D721Med (cell line): ENCODE data around the gene MVK.
"Not testable (repeated sequence)": the region's sequence is repeated elsewhere in the genome, so short reads cannot be mapped to it uniquely, and the experiment has no call there.

Experiments
- DNase-seq: peaks from one replicate; pipeline ENCODE4 v3.0.0; 2011; ENCODE audit warnings: low spot score; ENCODE audit not compliant: insufficient read length
- FAIRE-seq: peaks from 2 replicates; lab custom pipeline; 2011; peaks lifted over from hg19 to GRCh38; lab: Jason Lieb, UNC
- TF ChIP-seq, protein P1 (sequence below): IDR thresholded peaks from 2 replicates; pipeline ENCODE4 v1.5.1; 2012; ENCODE audit warnings: mild to moderate bottlenecking, control low read depth; ENCODE audit not compliant: insufficient read depth; ENCODE audit errors: missing control alignments

MVK gene

DNA sequence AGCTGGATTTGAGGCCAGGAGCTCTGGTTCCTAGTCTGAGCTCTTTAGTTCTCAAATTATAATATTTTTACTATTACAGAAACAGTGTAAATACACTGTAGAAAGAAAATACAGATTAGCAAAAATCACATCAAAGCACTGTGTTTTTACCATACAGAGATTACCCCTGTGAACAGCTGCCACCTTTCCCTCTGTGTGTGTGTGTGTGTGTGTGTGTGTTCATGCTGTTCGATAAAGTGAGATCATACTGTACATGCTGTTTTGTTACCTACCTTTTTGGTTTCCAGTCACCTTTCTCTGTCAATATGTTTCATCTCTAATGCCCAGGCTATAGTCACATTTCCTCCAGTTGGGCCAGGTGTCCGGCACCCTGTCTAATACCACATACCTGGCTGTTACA, 26.9 kb downstream of the MVK start:
- TF ChIP-seq, protein P1, sequence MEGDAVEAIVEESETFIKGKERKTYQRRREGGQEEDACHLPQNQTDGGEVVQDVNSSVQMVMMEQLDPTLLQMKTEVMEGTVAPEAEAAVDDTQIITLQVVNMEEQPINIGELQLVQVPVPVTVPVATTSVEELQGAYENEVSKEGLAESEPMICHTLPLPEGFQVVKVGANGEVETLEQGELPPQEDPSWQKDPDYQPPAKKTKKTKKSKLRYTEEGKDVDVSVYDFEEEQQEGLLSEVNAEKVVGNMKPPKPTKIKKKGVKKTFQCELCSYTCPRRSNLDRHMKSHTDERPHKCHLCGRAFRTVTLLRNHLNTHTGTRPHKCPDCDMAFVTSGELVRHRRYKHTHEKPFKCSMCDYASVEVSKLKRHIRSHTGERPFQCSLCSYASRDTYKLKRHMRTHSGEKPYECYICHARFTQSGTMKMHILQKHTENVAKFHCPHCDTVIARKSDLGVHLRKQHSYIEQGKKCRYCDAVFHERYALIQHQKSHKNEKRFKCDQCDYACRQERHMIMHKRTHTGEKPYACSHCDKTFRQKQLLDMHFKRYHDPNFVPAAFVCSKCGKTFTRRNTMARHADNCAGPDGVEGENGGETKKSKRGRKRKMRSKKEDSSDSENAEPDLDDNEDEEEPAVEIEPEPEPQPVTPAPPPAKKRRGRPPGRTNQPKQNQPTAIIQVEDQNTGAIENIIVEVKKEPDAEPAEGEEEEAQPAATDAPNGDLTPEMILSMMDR, result no peak
- FAIRE-seq, result no peak
- no peak for DNase-seq

DNA sequence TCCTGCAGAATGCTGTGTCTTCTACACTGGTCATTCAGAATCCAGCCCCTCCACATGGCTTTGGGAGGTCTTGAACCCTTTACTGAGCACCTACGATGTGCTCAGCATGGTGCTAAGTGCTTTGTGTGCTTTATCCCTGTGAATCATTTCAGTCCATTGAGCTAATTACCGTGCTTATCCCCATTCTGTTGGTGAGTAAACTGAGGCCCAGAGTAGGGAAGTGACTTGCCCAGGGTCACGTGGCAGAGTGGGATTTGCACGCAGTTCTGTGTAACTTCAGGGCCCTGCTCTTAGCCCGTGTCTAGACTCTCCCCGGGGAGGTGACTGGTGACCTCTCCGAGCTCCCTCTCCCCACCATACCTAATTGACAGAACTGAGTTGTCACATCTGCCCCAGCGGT, 27.4 kb downstream of the MVK start:
- FAIRE-seq, result no peak

DNA sequence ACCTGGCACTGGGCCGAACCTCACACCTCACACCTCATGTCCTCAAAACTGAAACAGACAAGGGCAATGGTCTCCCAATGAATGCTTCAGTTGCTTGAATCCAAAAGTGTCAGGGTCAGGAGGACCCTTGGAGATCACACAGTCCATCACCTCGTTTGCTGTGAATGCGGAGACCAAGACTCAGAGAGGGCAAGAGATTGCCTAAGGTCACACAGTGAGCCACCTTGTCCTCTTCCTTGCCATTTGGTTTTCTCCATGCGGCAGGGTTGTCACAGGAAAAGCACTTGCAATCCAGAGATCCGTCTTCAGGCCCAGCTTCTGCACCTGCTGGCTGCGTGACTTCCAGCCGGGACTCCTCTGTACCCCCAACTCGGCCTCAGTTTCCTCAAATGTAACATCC, 28.0 kb downstream of the MVK start:
- TF ChIP-seq, protein P1, result no peak
- DNase-seq (no peak), FAIRE-seq (no peak)

More for the DNA sequence above, 27.4 kb downstream of the MVK start:
- TF ChIP-seq, protein P1, result no peak
- DNase-seq, result no peak

DNA sequence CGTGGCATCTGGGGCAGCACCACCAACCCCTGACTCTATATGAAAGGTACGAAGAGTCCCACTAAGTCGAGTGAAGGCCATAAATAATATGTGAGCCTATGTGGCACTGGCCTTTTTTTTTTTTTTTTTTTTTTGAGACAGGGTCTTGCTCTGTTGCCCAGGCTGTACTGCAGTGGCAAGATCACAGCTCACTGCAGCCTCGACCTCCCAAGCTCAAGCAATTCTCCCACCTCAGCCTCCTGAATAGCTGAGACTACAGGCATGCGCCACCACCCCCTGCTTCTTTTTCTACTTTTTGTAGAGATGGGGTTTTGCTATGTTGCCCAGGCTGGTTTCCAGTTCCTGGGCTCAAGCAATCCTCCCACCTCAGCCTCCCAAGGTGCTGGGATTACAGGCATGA, 28.5 kb downstream of the MVK start:
- DNase-seq, FAIRE-seq: not testable (repeated sequence)

DNA sequence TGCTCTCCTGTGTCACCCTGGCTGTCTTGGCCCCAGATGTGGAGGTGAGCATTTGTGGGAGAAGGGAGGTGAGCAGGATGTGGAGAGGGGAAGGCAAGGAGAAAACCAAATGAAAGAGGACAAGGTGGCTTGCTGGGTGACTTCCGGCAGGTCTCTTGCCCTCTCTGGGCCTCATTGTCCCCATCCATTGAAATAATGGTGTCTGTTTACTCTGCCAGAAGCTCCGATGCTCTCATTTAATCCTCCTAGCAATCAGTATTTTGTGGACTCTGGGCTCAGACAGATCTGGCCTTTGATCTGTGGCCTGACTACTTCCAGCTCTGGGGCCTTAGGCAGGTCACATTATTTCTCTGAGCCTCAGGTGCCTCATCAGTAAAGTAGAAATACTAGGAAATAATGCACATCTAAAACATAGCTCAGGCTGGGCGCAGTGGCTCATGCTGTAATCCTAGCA, 30.6 kb downstream of the MVK start:
- FAIRE-seq (no peak), DNase-seq (no peak)
- TF ChIP-seq, protein P1, result no peak

DNA sequence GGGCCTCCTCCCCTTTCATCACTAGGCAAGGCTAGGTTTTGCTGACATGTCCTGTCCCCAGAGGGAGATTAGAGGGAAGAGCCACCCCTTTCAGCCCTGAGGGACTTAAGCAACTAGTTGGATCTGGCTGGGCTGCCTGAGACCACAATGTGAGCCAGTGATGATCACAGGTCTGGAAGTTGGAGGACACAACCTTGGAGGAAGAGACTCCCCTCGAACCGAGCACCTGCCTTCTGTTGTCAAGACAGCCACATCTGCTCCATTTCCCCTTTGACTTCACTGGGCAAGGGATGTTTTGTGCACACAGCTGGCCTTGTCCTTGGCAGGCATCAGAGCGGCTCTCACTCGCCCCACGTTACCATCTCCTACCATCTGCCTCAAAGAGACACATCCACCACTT, 31.4 kb downstream of the MVK start:
- TF ChIP-seq, protein P1, result no peak
- FAIRE-seq (no peak), DNase-seq (no peak)

DNA sequence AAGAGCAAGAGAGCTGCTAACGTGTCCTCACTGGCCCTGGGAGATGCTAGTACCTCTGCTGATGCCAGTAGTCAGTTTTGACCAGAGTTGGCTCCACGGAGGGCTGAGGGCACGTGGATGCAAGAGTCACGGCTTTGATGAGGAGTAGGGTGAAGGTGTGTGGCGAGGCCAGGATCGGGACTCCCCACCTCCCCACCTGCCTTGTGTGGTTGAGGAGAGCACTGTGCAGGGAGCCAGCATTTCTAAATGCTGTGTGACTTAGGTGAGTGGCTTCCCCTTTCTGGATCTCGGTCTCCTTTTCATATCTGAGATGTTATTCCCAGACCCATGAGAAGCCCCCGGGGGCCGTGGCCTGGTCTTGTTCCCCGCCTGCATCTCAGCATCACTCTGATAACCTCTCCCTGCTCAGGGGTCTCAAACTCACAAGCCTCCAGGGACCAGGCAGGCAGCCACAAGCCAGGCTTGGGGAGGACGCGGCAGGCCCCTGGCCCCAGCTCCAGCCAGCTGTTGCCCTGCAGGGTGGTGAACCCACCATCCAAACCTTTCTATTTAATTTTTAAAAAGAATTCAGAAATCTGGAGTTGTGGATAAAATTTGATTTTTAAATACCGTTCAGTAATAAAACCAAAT, 32.1 kb downstream of the MVK start:
- DNase-seq, result no peak
- FAIRE-seq, result no peak
- TF ChIP-seq, protein P1, result no peak
